ENCODE results near the gene NAA11. TPM values are rescaled to one million over a fixed set of nuclear protein-coding genes. Genes with fewer than 3 reads are reported as not detected.

The NAA11 gene
- not detected for total RNA-seq

- DNase-seq (ENCODE audit: low spot score in 2 of 2), result no peak
- FAIRE-seq, result no peak
Measured at GRCh38 chr4:79325864-79326328, at the start of gene NAA11. Gene NAA11 (minus strand): TSS chr4:79326061. CDS start chr4:79325877, 184 bp downstream.

GRCh38 chr4:79370026-79370425, 44.2 kb upstream of the NAA11 start:
- DNase-seq (ENCODE audit: low spot score in 2 of 2), result no peak
- FAIRE-seq, result no peak

- DNase-seq (ENCODE audit: low spot score in 2 of 2) (no peak), FAIRE-seq (no peak)
Measured at GRCh38 chr4:79367096-79367495, 41.2 kb upstream of the NAA11 start.

GRCh38 chr4:79366422-79366821, 40.6 kb upstream of the NAA11 start:
- DNase-seq (ENCODE audit: low spot score in 2 of 2), result no peak
- FAIRE-seq, result no peak

GRCh38 chr4:79364061-79364460, 38.2 kb upstream of the NAA11 start:
- DNase-seq (ENCODE audit: low spot score in 2 of 2) (no peak), FAIRE-seq (no peak)

GRCh38 chr4:79362626-79363025, 36.8 kb upstream of the NAA11 start:
- DNase-seq (ENCODE audit: low spot score in 2 of 2) (no peak), FAIRE-seq (no peak)

- DNase-seq (ENCODE audit: low spot score in 2 of 2), result no peak
- FAIRE-seq, result no peak
Measured at GRCh38 chr4:79360006-79360405, 34.1 kb upstream of the NAA11 start.

- DNase-seq (ENCODE audit: low spot score in 2 of 2) (no peak), FAIRE-seq (no peak)
Measured at GRCh38 chr4:79358438-79358837, 32.6 kb upstream of the NAA11 start.

GRCh38 chr4:79357365-79357764, 31.5 kb upstream of the NAA11 start:
- DNase-seq (ENCODE audit: low spot score in 2 of 2), result no peak

GRCh38 chr4:79353075-79353474, 27.2 kb upstream of the NAA11 start:
- no peak for DNase-seq (ENCODE audit: low spot score in 2 of 2)
- no peak for FAIRE-seq

More at GRCh38 chr4:79357365-79357764, 31.5 kb upstream of the NAA11 start:
- FAIRE-seq, result no peak

- DNase-seq (ENCODE audit: low spot score in 2 of 2), result no peak
- no peak for FAIRE-seq
Measured at GRCh38 chr4:79348405-79348804, 22.5 kb upstream of the NAA11 start.

GRCh38 chr4:79341893-79342653, 16.2 kb upstream of the NAA11 start:
- DNase-seq (ENCODE audit: low spot score in 2 of 2), result no peak

GRCh38 chr4:79340568-79340967, 14.7 kb upstream of the NAA11 start:
- DNase-seq (ENCODE audit: low spot score in 2 of 2), result no peak
- FAIRE-seq, result no peak

More at GRCh38 chr4:79341893-79342653, 16.2 kb upstream of the NAA11 start:
- no peak for FAIRE-seq

GRCh38 chr4:79338148-79338547, 12.3 kb upstream of the NAA11 start:
- FAIRE-seq (no peak), DNase-seq (ENCODE audit: low spot score in 2 of 2) (no peak)

GRCh38 chr4:79334783-79335182, 8.9 kb upstream of the NAA11 start:
- no peak for DNase-seq (ENCODE audit: low spot score in 2 of 2)
- FAIRE-seq, result no peak

GRCh38 chr4:79334341-79334740, 8.5 kb upstream of the NAA11 start:
- DNase-seq (ENCODE audit: low spot score in 2 of 2), result no peak
- FAIRE-seq, result no peak

- FAIRE-seq (no peak), DNase-seq (ENCODE audit: low spot score in 2 of 2) (no peak)
Measured at GRCh38 chr4:79331126-79331876, 5.4 kb upstream of the NAA11 start.

- no peak for FAIRE-seq
- no peak for DNase-seq (ENCODE audit: low spot score in 2 of 2)
Measured at GRCh38 chr4:79330720-79331119, 4.9 kb upstream of the NAA11 start.

- no peak for DNase-seq (ENCODE audit: low spot score in 2 of 2)
- FAIRE-seq, result no peak
Measured at GRCh38 chr4:79325436-79325835, 425 bp downstream of the NAA11 start.

- no peak for FAIRE-seq
- no peak for DNase-seq (ENCODE audit: low spot score in 2 of 2)
Measured at GRCh38 chr4:79319975-79320374, 5.9 kb downstream of the NAA11 start.

- DNase-seq (ENCODE audit: low spot score in 2 of 2) (no peak), FAIRE-seq (no peak)
Measured at GRCh38 chr4:79317711-79318110, 8.2 kb downstream of the NAA11 start.

- FAIRE-seq (no peak), DNase-seq (ENCODE audit: low spot score in 2 of 2) (no peak)
Measured at GRCh38 chr4:79315891-79316290, 10.0 kb downstream of the NAA11 start.

Data from frontal cortex (tissue), 4 donors.